MM.1S (cell line): ENCODE measurements around the gene CRISP3.

Source experiments
- EZH2 ChIP-seq: fragments of 300-600 bp; sonication (generic); optimal IDR thresholded peaks from 2 replicates; pipeline ENCODE3; 2017; ENCODE audit warnings: low read depth, mild to moderate bottlenecking, antibody characterized with exemption, low read length, mixed read lengths
- EZH2phosphoT487 ChIP-seq: fragments of 300-600 bp; sonication (generic); IDR thresholded peaks from 2 replicates; pipeline ENCODE4 v1.6.1; 2018; ENCODE audit warnings: antibody characterized with exemption, low read length
- TF ChIP-seq, protein P1 (sequence below): fragments of 300-600 bp; sonication (generic); IDR thresholded peaks from 2 replicates; pipeline ENCODE4 v1.5.1; 2016; ENCODE audit warnings: antibody characterized with exemption, low read length, mixed read lengths

DNA sequence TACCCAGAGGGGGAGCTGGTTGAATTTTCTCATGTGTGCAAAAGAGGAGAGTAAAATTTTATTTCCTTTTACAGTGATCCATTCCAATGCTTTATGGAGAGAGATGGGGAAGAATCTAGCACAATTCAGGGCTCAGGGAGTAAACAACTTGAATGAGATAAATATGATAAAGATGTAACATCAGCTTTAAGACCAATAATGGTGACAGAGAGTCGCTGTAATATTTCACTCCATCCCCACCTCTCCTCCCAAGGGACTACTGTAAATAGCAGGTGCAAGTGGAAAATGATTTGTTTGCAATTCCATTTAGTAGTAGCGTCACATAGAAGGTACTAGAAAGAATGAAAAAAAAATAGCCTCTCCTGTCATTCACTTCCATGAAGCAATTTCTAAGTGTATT, 4.8 kb downstream of the CRISP3 start:
- TF ChIP-seq, protein P1, sequence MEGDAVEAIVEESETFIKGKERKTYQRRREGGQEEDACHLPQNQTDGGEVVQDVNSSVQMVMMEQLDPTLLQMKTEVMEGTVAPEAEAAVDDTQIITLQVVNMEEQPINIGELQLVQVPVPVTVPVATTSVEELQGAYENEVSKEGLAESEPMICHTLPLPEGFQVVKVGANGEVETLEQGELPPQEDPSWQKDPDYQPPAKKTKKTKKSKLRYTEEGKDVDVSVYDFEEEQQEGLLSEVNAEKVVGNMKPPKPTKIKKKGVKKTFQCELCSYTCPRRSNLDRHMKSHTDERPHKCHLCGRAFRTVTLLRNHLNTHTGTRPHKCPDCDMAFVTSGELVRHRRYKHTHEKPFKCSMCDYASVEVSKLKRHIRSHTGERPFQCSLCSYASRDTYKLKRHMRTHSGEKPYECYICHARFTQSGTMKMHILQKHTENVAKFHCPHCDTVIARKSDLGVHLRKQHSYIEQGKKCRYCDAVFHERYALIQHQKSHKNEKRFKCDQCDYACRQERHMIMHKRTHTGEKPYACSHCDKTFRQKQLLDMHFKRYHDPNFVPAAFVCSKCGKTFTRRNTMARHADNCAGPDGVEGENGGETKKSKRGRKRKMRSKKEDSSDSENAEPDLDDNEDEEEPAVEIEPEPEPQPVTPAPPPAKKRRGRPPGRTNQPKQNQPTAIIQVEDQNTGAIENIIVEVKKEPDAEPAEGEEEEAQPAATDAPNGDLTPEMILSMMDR = no peak
- no peak for TF ChIP-seq EZH2phosphoT487
- TF ChIP-seq EZH2 = no peak
